AG04450 (cell line): ENCODE data around the gene NBEAL2. TPM values are rescaled to one million over a fixed set of nuclear protein-coding genes. Genes with fewer than 3 reads are reported as not detected.

Experiments
- CTCF ChIA-PET: fragments of 300-600, 350-600 bp; formaldehyde crosslinking; extraction: SDS; loops from one replicate; lab custom pipeline; 2022; ENCODE audit warnings: antibody characterized with exemption, inconsistent platforms; lab: Charles Lee
- POLR2A ChIA-PET: fragments of 350-600 bp; formaldehyde crosslinking; extraction: SDS; loops from one replicate; lab custom pipeline; 2021; ENCODE audit warnings: antibody characterized with exemption, inconsistent platforms; lab: Yijun Ruan, JAX
- DNase-seq: peaks from one replicate; pipeline ENCODE4 v3.0.0-alpha.2; 2011; ENCODE audit warnings: low read depth, low spot score
- H3K27ac ChIP-seq: one replicate; pipeline ENCODE4 v1.5.1; 2012; ENCODE audit warnings: low read depth, low read length, control low read depth
- H3K27me3 ChIP-seq: one replicate; pipeline ENCODE4 v1.6.0; 2012; ENCODE audit warnings: low read length; ENCODE audit not compliant: control insufficient read depth, insufficient read depth
- H3K4me3 ChIP-seq: 2 replicates; pipeline ENCODE4 v1.5.1; 2011; ENCODE audit warnings: mild to moderate bottlenecking, low read depth, low read length, control low read depth
- H3K9me3 ChIP-seq: 2 replicates; pipeline ENCODE4 v1.5.1; 2012; ENCODE audit warnings: low read length; ENCODE audit not compliant: control insufficient read depth, insufficient read depth
- CTCF ChIP-seq: IDR thresholded peaks from 2 replicates; pipeline ENCODE4 v1.5.1; 2011; ENCODE audit warnings: low read depth, low read length, control low read depth, inconsistent platforms
- polyA plus RNA-seq: library from polyadenylated mRNA; depleted of rRNA; stranded (reverse); fragments of >200 nt; gene quantifications from 2 replicates; pipeline ENCODE4 v1.2.3, GENCODE V29; 2011

NBEAL2 gene
- polyA plus RNA-seq, 1 experiment, result 2.1 TPM

- ChIA-PET CTCF (interaction anchor here (1.0 kb wide), 1 partner anchor 61 kb away, joined by 3 read pairs; no protein-coding TSS in a partner anchor), POLR2A (no interaction called here)
- DNase-seq, result no peak
- no peaks in the 10 kb centered on the region; the same call in 1 of the 2 replicates for H3K9me3 ChIP-seq
- no peak overlapping the region for H3K4me3 ChIP-seq
- no peak for TF ChIP-seq CTCF
- no peak overlapping the region for H3K27ac ChIP-seq
- H3K27me3 ChIP-seq, result no peaks in the 10 kb centered on the region
Measured at GRCh38 chr3:46984591-46985459, 5.4 kb downstream of the NBEAL2 start.

- CTCF ChIA-PET, result no interaction called here
- POLR2A ChIA-PET, result no interaction called here
Measured at GRCh38 chr3:46985588-46985987, 6.1 kb downstream of the NBEAL2 start.

DNA sequence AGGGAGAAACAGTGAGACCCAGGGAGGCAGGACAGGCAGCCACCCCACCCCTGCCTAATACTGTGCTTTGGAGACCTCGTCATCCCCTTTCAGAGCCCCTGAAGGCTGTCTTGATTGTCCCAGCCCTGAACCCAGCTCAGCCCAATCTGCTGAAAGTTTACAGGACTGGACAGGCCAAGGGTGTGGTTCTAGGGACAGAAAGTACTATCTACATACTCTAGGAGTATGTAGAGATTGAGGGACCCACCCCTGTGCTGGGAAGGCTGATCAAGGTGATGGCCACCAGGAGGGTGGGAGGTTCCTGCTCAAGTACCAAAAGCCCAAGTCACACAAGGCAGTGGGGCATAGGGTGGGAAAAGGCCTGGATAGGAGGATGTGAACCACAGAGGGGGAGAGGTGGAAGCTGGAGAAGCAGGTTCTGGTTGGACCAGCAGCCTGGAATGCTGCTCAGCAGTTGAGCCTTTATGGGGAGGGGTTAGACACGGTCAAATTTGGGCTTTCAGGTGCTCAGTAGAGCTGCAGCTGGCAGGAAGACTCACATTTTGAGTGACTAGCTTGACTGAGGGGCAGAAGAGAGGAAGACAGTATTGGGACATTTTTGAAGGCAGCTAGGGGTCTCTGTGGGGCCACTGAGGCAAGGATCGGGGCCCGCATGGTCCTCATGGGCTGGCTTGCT lies 6.7 kb downstream of the NBEAL2 start:
- DNase-seq, result no peak
- no peak for TF ChIP-seq CTCF
- Histone ChIP-seq H3K27me3 (no peaks in the 10 kb centered on the region), H3K27ac (no peak overlapping the region), H3K4me3 (no peak overlapping the region), H3K9me3 (no peaks in the 10 kb centered on the region; the same call in 1 of the 2 replicates)
- CTCF ChIA-PET, result no interaction called here
- POLR2A ChIA-PET, result no interaction called here

More at GRCh38 chr3:46985588-46985987, 6.1 kb downstream of the NBEAL2 start:
- H3K4me3 ChIP-seq, result no peak overlapping the region
- DNase-seq, result no peak
- H3K27me3 ChIP-seq, result no peaks in the 10 kb centered on the region
- no peaks in the 10 kb centered on the region; the same call in 1 of the 2 replicates for H3K9me3 ChIP-seq
- no peak overlapping the region for H3K27ac ChIP-seq
- no peak for TF ChIP-seq CTCF

- no peaks in the 10 kb centered on the region for H3K27me3 ChIP-seq
- POLR2A ChIA-PET, result interaction anchor here (0.6 kb wide), 1 partner anchor 51 kb away, joined by 3 read pairs; no protein-coding TSS in a partner anchor
- no peak for DNase-seq
- H3K4me3 ChIP-seq, result no peak overlapping the region
- CTCF ChIA-PET, result no interaction called here
- no peak for TF ChIP-seq CTCF
- no peak overlapping the region for H3K27ac ChIP-seq
- H3K9me3 ChIP-seq, result no peaks in the 10 kb centered on the region; the same call in 1 of the 2 replicates
Measured at GRCh38 chr3:46986782-46987310, 7.4 kb downstream of the NBEAL2 start.
